ENCODE data around the gene TMEM178A. TPM values are rescaled to one million over a fixed set of nuclear protein-coding genes. Genes with fewer than 3 reads are reported as not detected.

TMEM178A gene
- total RNA-seq, 4 donors from 2014 or later, result 3.0 to 12.9 (median 5.8) TPM

DNA sequence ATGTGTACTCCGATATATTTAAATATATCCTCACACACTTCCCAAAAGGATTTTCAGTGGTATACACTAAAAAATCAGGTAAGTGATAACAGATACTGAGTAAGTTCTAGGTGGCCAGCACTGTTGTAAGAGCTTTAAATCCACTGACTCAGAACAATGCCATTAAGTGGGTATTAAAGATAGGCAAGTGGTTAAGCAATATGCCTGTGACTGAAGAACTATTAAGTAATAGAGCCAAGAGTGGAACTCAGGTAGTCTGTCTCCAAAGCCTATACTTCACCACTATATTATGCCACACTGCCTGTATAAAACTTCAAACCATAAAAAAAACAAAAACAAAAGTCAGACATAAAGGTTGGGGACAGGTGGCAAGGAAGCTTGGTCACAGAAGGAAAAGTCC, 76.2 kb downstream of the TMEM178A start:
- no peak for DNase-seq (ENCODE audit: low spot score in 2 of 2)
- TF ChIP-seq POLR2A (IDR thresholded peaks at IDR 0.05) (no peak), EP300 (IDR thresholded peaks at IDR 0.05) (no peak), CTCF (IDR thresholded peaks at IDR 0.05) (no peak)
- Histone ChIP-seq H3K27ac (no peak overlapping the region), H3K4me3 (no peak overlapping the region), H3K27me3 (no peaks in the 10 kb centered on the region), H3K36me3 (peaks cover 0 to 73% (median 3%) of the 10 kb centered on the region in 3 donors), H3K9me3 (no peaks in the 10 kb centered on the region), H3K4me1 (no peaks in the 10 kb centered on the region)
- WGBS, 2 donors, result 95% methylated on average over 1 of the region's 1 CpG

DNA sequence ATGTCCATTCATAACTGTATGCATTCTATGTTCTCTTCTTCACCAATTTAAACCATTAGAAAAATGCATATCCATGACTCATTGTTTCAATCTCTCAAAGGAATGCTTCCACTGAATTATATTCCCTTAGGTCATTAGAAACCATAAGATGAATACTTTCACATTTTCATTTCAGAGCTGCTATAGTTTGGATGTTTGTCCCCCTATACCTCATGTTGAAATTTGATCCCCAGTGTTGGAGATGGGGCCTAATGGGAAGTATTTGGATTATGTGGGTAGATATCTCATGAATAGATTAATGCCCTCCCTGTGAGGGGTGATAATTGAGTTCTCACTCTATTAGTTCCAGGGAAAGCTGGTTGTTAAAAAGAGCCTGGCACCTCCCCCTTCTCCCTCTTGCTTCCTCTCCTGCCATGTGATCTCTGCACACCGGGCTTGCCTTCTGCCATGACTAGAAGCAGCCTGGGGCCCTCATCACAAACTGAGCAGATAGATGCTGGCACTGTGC, 77.6 kb downstream of the TMEM178A start:
- no peak for DNase-seq (ENCODE audit: low spot score in 2 of 2)
- Histone ChIP-seq H3K9me3 (no peaks in the 10 kb centered on the region), H3K4me3 (no peak overlapping the region), H3K27me3 (no peaks in the 10 kb centered on the region), H3K4me1 (no peaks in the 10 kb centered on the region), H3K36me3 (peaks cover 0 to 64% (median 3%) of the 10 kb centered on the region in 3 donors), H3K27ac (no peak overlapping the region)
- no peak for TF ChIP-seq POLR2A (IDR thresholded peaks at IDR 0.05)
- WGBS, 2 donors, result 28 to 47% methylated on average over 1 of the region's 1 CpG

DNA sequence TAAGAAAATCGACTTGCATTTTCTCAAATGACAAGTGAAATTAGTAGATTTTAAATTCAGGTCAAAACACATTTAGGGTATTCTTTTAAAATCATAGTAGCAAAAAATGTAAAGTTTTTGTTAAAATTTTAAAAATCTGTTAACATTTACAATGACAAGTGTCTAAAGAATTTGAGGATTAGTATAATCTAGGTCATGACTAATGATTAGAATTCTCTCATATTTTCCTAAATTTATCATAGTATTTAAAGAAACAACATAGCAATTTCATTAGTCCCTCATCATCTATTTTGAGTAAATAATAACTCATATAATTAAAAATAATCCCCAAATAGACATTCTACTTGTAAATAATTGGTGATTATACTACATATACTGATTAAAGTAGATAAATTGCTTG, 89.7 kb downstream of the TMEM178A start:
- no peak for DNase-seq (ENCODE audit: low spot score in 2 of 2)
- Histone ChIP-seq H3K4me3 (no peak overlapping the region), H3K9me3 (no peaks in the 10 kb centered on the region), H3K27ac (no peak overlapping the region), H3K27me3 (no peaks in the 10 kb centered on the region), H3K4me1 (no peaks in the 10 kb centered on the region), H3K36me3 (peaks cover 0 to 91% (median 19%) of the 10 kb centered on the region in 3 donors)
- 91 to 94% methylated on average over 1 of the region's 1 CpG for WGBS, 2 donors
- no peak for TF ChIP-seq POLR2A (IDR thresholded peaks at IDR 0.05)
- TF ChIP-seq CTCF (IDR thresholded peaks at IDR 0.05), result no peak
- no peak for TF ChIP-seq EP300 (IDR thresholded peaks at IDR 0.05)

DNA sequence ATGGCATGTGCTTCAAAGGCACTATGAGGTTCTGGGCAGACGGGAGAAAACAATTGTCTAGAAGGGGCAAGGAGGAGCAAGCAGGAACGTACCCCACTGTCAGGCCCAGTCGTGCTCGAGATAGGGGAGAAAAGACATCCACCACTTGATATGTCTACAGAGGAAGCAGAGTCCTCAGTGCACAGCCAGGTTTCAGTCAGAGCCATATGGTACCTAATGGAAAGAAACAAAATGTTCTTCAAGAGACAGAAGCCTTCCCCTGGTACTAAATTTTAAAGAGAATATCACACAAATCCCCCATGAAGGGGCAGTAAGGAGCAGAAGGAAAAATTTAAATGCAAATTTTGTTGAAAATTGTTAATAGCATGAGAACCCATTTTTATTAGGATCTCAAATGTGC, 91.4 kb downstream of the TMEM178A start:
- Histone ChIP-seq H3K4me1 (no peaks in the 10 kb centered on the region), H3K27me3 (no peaks in the 10 kb centered on the region), H3K36me3 (peaks cover 0 to 77% (median 11%) of the 10 kb centered on the region in 3 donors), H3K9me3 (no peaks in the 10 kb centered on the region), H3K4me3 (no peak overlapping the region), H3K27ac (no peak overlapping the region)
- WGBS, 2 donors, result 91 to 94% methylated on average over 4 of the region's 4 CpGs
- DNase-seq (ENCODE audit: low spot score in 2 of 2), result no peak
- TF ChIP-seq POLR2A (IDR thresholded peaks at IDR 0.05) (no peak), CTCF (IDR thresholded peaks at IDR 0.05) (no peak), EP300 (IDR thresholded peaks at IDR 0.05) (no peak)

DNA sequence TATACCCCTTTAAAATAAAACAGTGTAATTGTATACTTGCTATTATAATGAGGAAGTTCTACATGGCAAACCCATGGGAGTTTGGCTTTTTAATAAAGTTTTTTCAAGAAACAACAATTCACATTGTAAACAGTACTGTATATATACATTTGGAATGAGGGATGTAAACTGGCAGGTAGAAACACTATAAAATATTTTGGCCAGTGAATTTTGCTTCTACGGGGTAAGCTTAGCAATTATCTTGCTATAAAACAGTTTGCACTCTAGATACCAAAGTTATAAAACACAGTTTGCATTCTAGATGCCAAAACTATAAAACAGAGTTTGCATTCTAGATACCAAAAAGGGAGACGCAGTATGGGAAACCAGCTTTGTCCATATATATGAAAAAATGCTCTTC, 96.7 kb downstream of the TMEM178A start:
- Histone ChIP-seq H3K4me3 (no peak overlapping the region), H3K9me3 (no peaks in the 10 kb centered on the region), H3K27me3 (no peaks in the 10 kb centered on the region), H3K4me1 (no peaks in the 10 kb centered on the region), H3K27ac (no peak overlapping the region), H3K36me3 (peaks cover 0 to 53% (median 11%) of the 10 kb centered on the region in 3 donors)
- TF ChIP-seq CTCF (IDR thresholded peaks at IDR 0.05) (no peak), POLR2A (IDR thresholded peaks at IDR 0.05) (no peak), EP300 (IDR thresholded peaks at IDR 0.05) (no peak)
- no peak for DNase-seq (ENCODE audit: low spot score in 2 of 2)
- WGBS, 2 donors, result 96 to 97% methylated on average over 2 of the region's 2 CpGs

Other genes with a start within 250 kb of the TMEM178A start
- gene MAP4K3, start 228.6 kb upstream of the TMEM178A start, total RNA-seq, result 100 to 1,000 TPM in 1 of 4 donors, 10 to 100 TPM in 3; 54.4 to 102 (median 60.2) TPM
- 10 to 100 TPM; 12.0 to 23.7 (median 16.1) TPM for gene THUMPD2, start 113.3 kb downstream of the TMEM178A start, total RNA-seq